ENCODE measurements around the gene ERGIC1. TPM values are rescaled to one million over a fixed set of nuclear protein-coding genes. Genes with fewer than 3 reads are reported as not detected.

Gene ERGIC1
- polyA plus RNA-seq, 1 donor from 2014 or later = 59.1 TPM

GRCh38 chr5:172834415-172835289, 601 bp downstream of the ERGIC1 start:
- peak overlapping the region; percentile 88 for H3K4me2 ChIP-seq (ENCODE audit: low read length)
- H3K27me3 ChIP-seq (ENCODE audit: insufficient read depth, low read depth, low read length) = no peaks in the 10 kb centered on the region
- peak overlapping the region; percentile 82 for H3K9ac ChIP-seq (ENCODE audit: low read length)
- H3K9me3 ChIP-seq (ENCODE audit: low read length) = no peaks in the 10 kb centered on the region
- no peaks in the 10 kb centered on the region for H3K9me2 ChIP-seq (ENCODE audit: insufficient read depth, low read length)
- peak; percentile 10 for TF ChIP-seq MXI1 (conservative IDR thresholded peaks at IDR 0.05; ENCODE audit: poor library complexity, severe bottlenecking)
- no peak for TF ChIP-seq CTCF (IDR thresholded peaks at IDR 0.05; ENCODE audit: poor library complexity, severe bottlenecking)
- TF ChIP-seq SMC3 (conservative IDR thresholded peaks at IDR 0.05; ENCODE audit: poor library complexity) = no peak
- H3K4me3 ChIP-seq (ENCODE audit: low read length) = peak overlapping the region; percentile 88
- H4K20me1 ChIP-seq (ENCODE audit: insufficient read depth) = no peaks in the 10 kb centered on the region
- H3K27ac ChIP-seq (ENCODE audit: low read length) = peak overlapping the region; percentile 45
- H3K79me2 ChIP-seq (replicated peaks; ENCODE audit: insufficient read depth, low read length) = peaks cover 24% of the 10 kb centered on the region
- H2AFZ ChIP-seq (ENCODE audit: low read depth, low read length) = peak overlapping the region; percentile 45
- H3K36me3 ChIP-seq (ENCODE audit: insufficient read depth, low read length) = no peaks in the 10 kb centered on the region
- H3F3A ChIP-seq (ENCODE audit: insufficient read depth, low read length, poor library complexity, severe bottlenecking) = no peaks in the 10 kb centered on the region

GRCh38 chr5:172835290-172835993, 1.4 kb downstream of the ERGIC1 start:
- no peak for TF ChIP-seq SMC3 (conservative IDR thresholded peaks at IDR 0.05; ENCODE audit: poor library complexity)
- TF ChIP-seq, protein P1, sequence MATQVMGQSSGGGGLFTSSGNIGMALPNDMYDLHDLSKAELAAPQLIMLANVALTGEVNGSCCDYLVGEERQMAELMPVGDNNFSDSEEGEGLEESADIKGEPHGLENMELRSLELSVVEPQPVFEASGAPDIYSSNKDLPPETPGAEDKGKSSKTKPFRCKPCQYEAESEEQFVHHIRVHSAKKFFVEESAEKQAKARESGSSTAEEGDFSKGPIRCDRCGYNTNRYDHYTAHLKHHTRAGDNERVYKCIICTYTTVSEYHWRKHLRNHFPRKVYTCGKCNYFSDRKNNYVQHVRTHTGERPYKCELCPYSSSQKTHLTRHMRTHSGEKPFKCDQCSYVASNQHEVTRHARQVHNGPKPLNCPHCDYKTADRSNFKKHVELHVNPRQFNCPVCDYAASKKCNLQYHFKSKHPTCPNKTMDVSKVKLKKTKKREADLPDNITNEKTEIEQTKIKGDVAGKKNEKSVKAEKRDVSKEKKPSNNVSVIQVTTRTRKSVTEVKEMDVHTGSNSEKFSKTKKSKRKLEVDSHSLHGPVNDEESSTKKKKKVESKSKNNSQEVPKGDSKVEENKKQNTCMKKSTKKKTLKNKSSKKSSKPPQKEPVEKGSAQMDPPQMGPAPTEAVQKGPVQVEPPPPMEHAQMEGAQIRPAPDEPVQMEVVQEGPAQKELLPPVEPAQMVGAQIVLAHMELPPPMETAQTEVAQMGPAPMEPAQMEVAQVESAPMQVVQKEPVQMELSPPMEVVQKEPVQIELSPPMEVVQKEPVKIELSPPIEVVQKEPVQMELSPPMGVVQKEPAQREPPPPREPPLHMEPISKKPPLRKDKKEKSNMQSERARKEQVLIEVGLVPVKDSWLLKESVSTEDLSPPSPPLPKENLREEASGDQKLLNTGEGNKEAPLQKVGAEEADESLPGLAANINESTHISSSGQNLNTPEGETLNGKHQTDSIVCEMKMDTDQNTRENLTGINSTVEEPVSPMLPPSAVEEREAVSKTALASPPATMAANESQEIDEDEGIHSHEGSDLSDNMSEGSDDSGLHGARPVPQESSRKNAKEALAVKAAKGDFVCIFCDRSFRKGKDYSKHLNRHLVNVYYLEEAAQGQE (IDR thresholded peaks at IDR 0.05; ENCODE audit: borderline replicate concordance) = no peak
- no peak for TF ChIP-seq MXI1 (conservative IDR thresholded peaks at IDR 0.05; ENCODE audit: poor library complexity, severe bottlenecking)
- TF ChIP-seq TAF1 (IDR thresholded peaks at IDR 0.05; ENCODE audit: low read depth) = no peak
- TF ChIP-seq EP300 (conservative IDR thresholded peaks at IDR 0.05; ENCODE audit: poor library complexity, severe bottlenecking) = no peak
- Histone ChIP-seq H3K79me2 (replicated peaks; ENCODE audit: insufficient read depth, low read length) (peaks cover 24% of the 10 kb centered on the region), H3K9me2 (ENCODE audit: insufficient read depth, low read length) (no peaks in the 10 kb centered on the region), H3K9ac (ENCODE audit: low read length) (peak overlapping the region; percentile 82), H3K27me3 (ENCODE audit: insufficient read depth, low read depth, low read length) (no peaks in the 10 kb centered on the region), H4K20me1 (ENCODE audit: insufficient read depth) (no peaks in the 10 kb centered on the region), H3K4me2 (ENCODE audit: low read length) (peak overlapping the region; percentile 88), H3K36me3 (ENCODE audit: insufficient read depth, low read length) (no peaks in the 10 kb centered on the region), H3F3A (ENCODE audit: insufficient read depth, low read length, poor library complexity, severe bottlenecking) (no peaks in the 10 kb centered on the region), H3K4me3 (ENCODE audit: low read length) (peak overlapping the region; percentile 88), H3K9me3 (ENCODE audit: low read length) (no peaks in the 10 kb centered on the region), H2AFZ (ENCODE audit: low read depth, low read length) (no peak overlapping the region), H3K27ac (ENCODE audit: low read length) (peak overlapping the region; percentile 45)
